Camera-type eye (tissue), 1 donor: Measurements from ENCODE around the gene RET. TPM values are rescaled to one million over a fixed set of nuclear protein-coding genes. Genes with fewer than 3 reads are reported as not detected.

Experiments
- total RNA-seq: library from RNA; depleted of rRNA; stranded (reverse); fragments of >200 nt; gene quantifications from one replicate; pipeline ENCODE4 v1.2.3, GENCODE V29; 2014

RET gene
- 4.5 TPM for total RNA-seq

DNA sequence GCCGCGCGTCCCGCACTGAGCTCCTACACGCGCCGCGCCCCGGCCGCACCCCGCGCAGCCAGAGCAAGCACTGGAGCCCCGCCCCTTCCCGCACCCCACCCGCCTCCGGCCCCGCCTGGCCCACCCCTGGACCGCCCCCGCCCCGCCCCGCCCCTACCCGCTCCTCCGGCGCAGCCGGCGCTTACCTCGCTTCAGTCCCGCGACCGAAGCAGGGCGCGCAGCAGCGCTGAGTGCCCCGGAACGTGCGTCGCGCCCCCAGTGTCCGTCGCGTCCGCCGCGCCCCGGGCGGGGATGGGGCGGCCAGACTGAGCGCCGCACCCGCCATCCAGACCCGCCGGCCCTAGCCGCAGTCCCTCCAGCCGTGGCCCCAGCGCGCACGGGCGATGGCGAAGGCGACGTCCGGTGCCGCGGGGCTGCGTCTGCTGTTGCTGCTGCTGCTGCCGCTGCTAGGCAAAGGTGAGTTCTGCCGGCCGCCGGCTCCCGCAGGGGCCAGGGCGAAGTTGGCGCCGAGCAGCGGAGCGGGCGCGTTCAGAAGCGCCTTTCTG lies at the start of gene RET:
Gene RET, plus strand, starts transcription at position 194 of the 545 bp plus-strand sequence. Its CDS starts 190 bp downstream, at position 384.

DNA sequence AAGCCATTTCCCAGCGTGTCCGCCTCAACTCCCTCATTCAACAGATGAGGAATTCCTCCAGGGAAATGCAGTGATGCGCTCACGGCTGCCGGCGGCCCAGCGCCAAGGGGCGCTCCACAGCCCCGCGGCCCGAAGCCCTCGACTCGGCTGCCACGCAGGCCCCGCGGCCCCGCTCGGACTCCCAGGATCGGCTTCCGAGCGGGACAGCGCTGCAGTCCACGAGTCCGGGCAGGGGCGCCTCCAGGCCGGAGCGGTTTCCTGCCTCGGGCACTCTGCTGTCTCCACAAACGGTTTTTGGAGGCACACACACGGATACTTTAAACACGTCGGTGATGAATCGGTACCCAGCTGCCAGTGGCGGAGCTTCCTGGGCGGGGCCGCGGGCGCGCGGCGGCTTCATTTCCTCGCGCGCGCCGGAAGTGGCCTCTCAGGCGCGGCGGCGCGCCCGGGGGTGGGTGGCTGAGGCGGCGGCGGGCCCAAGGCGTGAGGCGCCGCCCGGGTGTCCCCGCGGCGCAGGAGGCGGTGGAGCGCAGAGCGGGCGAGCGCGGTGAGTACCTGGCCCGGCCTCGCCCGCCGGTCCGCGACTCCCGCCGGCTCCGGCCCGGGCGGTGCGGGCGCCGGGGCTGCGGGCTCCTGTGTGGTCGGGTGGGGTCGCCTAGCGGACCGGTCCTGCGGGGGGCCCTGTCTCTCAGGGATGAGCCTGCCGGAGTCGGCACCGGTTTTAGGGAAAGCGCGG lies 61.3 kb downstream of the RET start, which contains the start of gene CSGALNACT2:
Gene CSGALNACT2, plus strand, starts transcription at position 425 of the 736 bp plus-strand sequence. CDS start 16,705 bp downstream, outside the sequence.

Other genes with a start within 250 kb of the RET start
- 40.5 TPM for gene CSGALNACT2, start 61.4 kb downstream of the RET start, total RNA-seq
- 1.6 TPM for gene RASGEF1A, start 190.0 kb downstream of the RET start, total RNA-seq